Prostate gland (tissue), 2 donors: ENCODE measurements around the gene TMEM59.

ENCODE experiments used
- POLR2A ChIP-seq: fragments of 450-650 bp; IDR thresholded peaks from one replicate; pipeline ENCODE4 v1.6.1; 2016; ENCODE audit warnings: antibody characterized with exemption, mild to moderate bottlenecking
- POLR2AphosphoS5 ChIP-seq: sonication (generic); formaldehyde crosslinking; IDR thresholded peaks from one replicate; pipeline ENCODE4 v1.6.1; 2017; ENCODE audit warnings: antibody characterized with exemption
- TF ChIP-seq, protein P1 (sequence below), 4 experiments: fragments of 200-600 bp in 2 of 4; fragments of 450-650 bp in 2 of 4; sonication (generic) in 2 of 4; IDR thresholded peaks; 1 replicate in 3 of 4; 2 replicates in 1 of 4; pipeline ENCODE4 v1.5.1; 2016 to 2019; ENCODE audit warnings: antibody characterized with exemption in 4 of 4, mild to moderate bottlenecking in 2 of 4, moderate library complexity in 2 of 4

DNA sequence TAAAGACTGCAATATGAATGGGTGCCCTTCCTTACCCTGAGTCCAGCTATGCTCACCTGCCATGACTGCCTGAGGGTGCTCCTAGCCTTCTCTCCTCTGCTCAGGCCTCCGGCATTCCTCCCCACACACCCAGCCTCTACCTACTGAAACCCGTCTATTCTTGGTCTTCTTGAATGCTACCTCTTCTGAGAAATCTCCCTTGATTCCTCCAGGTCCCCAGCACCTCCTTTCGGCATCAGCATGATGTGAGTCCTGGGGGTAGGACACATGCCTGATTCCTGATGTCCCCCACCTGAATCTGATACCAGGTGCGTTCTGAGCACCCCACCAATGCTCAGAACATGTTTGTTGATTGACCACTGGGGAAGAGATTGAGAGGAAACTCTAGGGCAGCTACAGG is 43.6 kb downstream of the TMEM59 start:
- TF ChIP-seq, protein P1, sequence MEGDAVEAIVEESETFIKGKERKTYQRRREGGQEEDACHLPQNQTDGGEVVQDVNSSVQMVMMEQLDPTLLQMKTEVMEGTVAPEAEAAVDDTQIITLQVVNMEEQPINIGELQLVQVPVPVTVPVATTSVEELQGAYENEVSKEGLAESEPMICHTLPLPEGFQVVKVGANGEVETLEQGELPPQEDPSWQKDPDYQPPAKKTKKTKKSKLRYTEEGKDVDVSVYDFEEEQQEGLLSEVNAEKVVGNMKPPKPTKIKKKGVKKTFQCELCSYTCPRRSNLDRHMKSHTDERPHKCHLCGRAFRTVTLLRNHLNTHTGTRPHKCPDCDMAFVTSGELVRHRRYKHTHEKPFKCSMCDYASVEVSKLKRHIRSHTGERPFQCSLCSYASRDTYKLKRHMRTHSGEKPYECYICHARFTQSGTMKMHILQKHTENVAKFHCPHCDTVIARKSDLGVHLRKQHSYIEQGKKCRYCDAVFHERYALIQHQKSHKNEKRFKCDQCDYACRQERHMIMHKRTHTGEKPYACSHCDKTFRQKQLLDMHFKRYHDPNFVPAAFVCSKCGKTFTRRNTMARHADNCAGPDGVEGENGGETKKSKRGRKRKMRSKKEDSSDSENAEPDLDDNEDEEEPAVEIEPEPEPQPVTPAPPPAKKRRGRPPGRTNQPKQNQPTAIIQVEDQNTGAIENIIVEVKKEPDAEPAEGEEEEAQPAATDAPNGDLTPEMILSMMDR (IDR thresholded peaks at IDR 0.05), result no peak
- TF ChIP-seq POLR2AphosphoS5, result no peak
- no peak for TF ChIP-seq POLR2A
